OCI-LY7 (cell line): ENCODE results near the gene FAAP20.

ENCODE experiments used
- EZH2phosphoT487 ChIP-seq: fragments of 200-600 bp; sonication (generic); IDR thresholded peaks from 2 replicates; pipeline ENCODE4 v1.6.1; 2018; ENCODE audit warnings: low read depth, borderline replicate concordance, mild to moderate bottlenecking, mixed run types, antibody characterized with exemption, low read length, moderate library complexity, mixed read lengths
- TF ChIP-seq, protein P1 (sequence below): fragments of 200-600 bp; sonication (generic); conservative IDR thresholded peaks from 2 replicates; pipeline ENCODE4 v1.5.1; 2014; ENCODE audit warnings: mild to moderate bottlenecking, antibody characterized with exemption, low read length, moderate library complexity, mixed read lengths

- no peak for TF ChIP-seq EZH2phosphoT487
- TF ChIP-seq, protein P1, sequence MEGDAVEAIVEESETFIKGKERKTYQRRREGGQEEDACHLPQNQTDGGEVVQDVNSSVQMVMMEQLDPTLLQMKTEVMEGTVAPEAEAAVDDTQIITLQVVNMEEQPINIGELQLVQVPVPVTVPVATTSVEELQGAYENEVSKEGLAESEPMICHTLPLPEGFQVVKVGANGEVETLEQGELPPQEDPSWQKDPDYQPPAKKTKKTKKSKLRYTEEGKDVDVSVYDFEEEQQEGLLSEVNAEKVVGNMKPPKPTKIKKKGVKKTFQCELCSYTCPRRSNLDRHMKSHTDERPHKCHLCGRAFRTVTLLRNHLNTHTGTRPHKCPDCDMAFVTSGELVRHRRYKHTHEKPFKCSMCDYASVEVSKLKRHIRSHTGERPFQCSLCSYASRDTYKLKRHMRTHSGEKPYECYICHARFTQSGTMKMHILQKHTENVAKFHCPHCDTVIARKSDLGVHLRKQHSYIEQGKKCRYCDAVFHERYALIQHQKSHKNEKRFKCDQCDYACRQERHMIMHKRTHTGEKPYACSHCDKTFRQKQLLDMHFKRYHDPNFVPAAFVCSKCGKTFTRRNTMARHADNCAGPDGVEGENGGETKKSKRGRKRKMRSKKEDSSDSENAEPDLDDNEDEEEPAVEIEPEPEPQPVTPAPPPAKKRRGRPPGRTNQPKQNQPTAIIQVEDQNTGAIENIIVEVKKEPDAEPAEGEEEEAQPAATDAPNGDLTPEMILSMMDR: no peak
Measured at GRCh38 chr1:2178875-2179274, 15.7 kb downstream of the FAAP20 start.
